ENCODE measurements around the gene SNX14.

SNX14 gene

GRCh38 chr6:85472744-85473143, 120.9 kb downstream of the SNX14 start:
- Histone ChIP-seq H3K4me1 (ENCODE audit: insufficient read depth, low read length) (no peaks in the 10 kb centered on the region), H3K27ac (ENCODE audit: low read depth, low read length) (no peak overlapping the region), H3K4me3 (ENCODE audit: low read depth in 1 of 2, low read length in 2 of 2) (no peak overlapping the region), H3K9me3 (ENCODE audit: low read length) (no peaks in the 10 kb centered on the region), H3K36me3 (ENCODE audit: insufficient read depth, low read length) (no peaks in the 10 kb centered on the region), H3K27me3 (ENCODE audit: control insufficient read depth in 1 of 2, insufficient read depth in 2 of 2, low read length in 2 of 2) (no peaks in the 10 kb centered on the region), H3K9ac (ENCODE audit: low read length) (no peak overlapping the region)

- no peaks in the 10 kb centered on the region for H3K27me3 ChIP-seq (ENCODE audit: control insufficient read depth in 1 of 2, insufficient read depth in 2 of 2, low read length in 2 of 2)
- no peaks in the 10 kb centered on the region for H3K9me3 ChIP-seq (ENCODE audit: low read length)
Observed at GRCh38 chr6:85470023-85470410, 123.6 kb downstream of the SNX14 start.

GRCh38 chr6:85469276-85470022, 124.2 kb downstream of the SNX14 start:
- H3K4me1 ChIP-seq (ENCODE audit: insufficient read depth, low read length), result peaks cover 2% of the 10 kb centered on the region
- H3K36me3 ChIP-seq (ENCODE audit: insufficient read depth, low read length), result peaks cover 7% of the 10 kb centered on the region
- H3K9ac ChIP-seq (ENCODE audit: low read length), result no peak overlapping the region
- H3K27me3 ChIP-seq (ENCODE audit: control insufficient read depth in 1 of 2, insufficient read depth in 2 of 2, low read length in 2 of 2), result no peaks in the 10 kb centered on the region
- H3K9me3 ChIP-seq (ENCODE audit: low read length), result no peaks in the 10 kb centered on the region
- H3K27ac ChIP-seq (ENCODE audit: low read depth, low read length), result no peak overlapping the region
- no peak overlapping the region for H3K4me3 ChIP-seq (ENCODE audit: low read depth in 1 of 2, low read length in 2 of 2)

More at GRCh38 chr6:85470023-85470410, 123.6 kb downstream of the SNX14 start:
- H3K27ac ChIP-seq (ENCODE audit: low read depth, low read length), result no peak overlapping the region
- no peak overlapping the region for H3K4me3 ChIP-seq (ENCODE audit: low read depth in 1 of 2, low read length in 2 of 2)
- peaks cover 7% of the 10 kb centered on the region for H3K36me3 ChIP-seq (ENCODE audit: insufficient read depth, low read length)
- no peak overlapping the region for H3K9ac ChIP-seq (ENCODE audit: low read length)
- no peaks in the 10 kb centered on the region for H3K4me1 ChIP-seq (ENCODE audit: insufficient read depth, low read length)

GRCh38 chr6:85468326-85468725, 125.3 kb downstream of the SNX14 start:
- Histone ChIP-seq H3K4me3 (ENCODE audit: low read depth in 1 of 2, low read length in 2 of 2) (no peak overlapping the region), H3K27ac (ENCODE audit: low read depth, low read length) (no peak overlapping the region), H3K4me1 (ENCODE audit: insufficient read depth, low read length) (peaks cover 5% of the 10 kb centered on the region), H3K27me3 (ENCODE audit: control insufficient read depth in 1 of 2, insufficient read depth in 2 of 2, low read length in 2 of 2) (no peaks in the 10 kb centered on the region), H3K9ac (ENCODE audit: low read length) (no peak overlapping the region), H3K36me3 (ENCODE audit: insufficient read depth, low read length) (peaks cover 7% of the 10 kb centered on the region), H3K9me3 (ENCODE audit: low read length) (no peaks in the 10 kb centered on the region)

- peaks cover 25% of the 10 kb centered on the region for H3K4me1 ChIP-seq (ENCODE audit: insufficient read depth, low read length)
- no peaks in the 10 kb centered on the region for H3K9me3 ChIP-seq (ENCODE audit: low read length)
- H3K27me3 ChIP-seq (ENCODE audit: control insufficient read depth in 1 of 2, insufficient read depth in 2 of 2, low read length in 2 of 2), result no peaks in the 10 kb centered on the region
- H3K27ac ChIP-seq (ENCODE audit: low read depth, low read length), result no peak overlapping the region
- no peak overlapping the region for H3K4me3 ChIP-seq (ENCODE audit: low read depth in 1 of 2, low read length in 2 of 2)
- H3K36me3 ChIP-seq (ENCODE audit: insufficient read depth, low read length), result peaks cover 7% of the 10 kb centered on the region
- no peak overlapping the region for H3K9ac ChIP-seq (ENCODE audit: low read length)
Observed at GRCh38 chr6:85465762-85466161, 127.9 kb downstream of the SNX14 start.

GRCh38 chr6:85464722-85465150, 128.9 kb downstream of the SNX14 start:
- Histone ChIP-seq H3K9ac (ENCODE audit: low read length) (no peak overlapping the region), H3K9me3 (ENCODE audit: low read length) (no peaks in the 10 kb centered on the region), H3K4me1 (ENCODE audit: insufficient read depth, low read length) (peaks cover 34% of the 10 kb centered on the region), H3K27me3 (ENCODE audit: control insufficient read depth in 1 of 2, insufficient read depth in 2 of 2, low read length in 2 of 2) (no peaks in the 10 kb centered on the region), H3K27ac (ENCODE audit: low read depth, low read length) (no peak overlapping the region), H3K36me3 (ENCODE audit: insufficient read depth, low read length) (peaks cover 7% of the 10 kb centered on the region), H3K4me3 (ENCODE audit: low read depth in 1 of 2, low read length in 2 of 2) (no peak overlapping the region)

GRCh38 chr6:85464260-85464644, 129.4 kb downstream of the SNX14 start:
- peaks cover 38% of the 10 kb centered on the region for H3K4me1 ChIP-seq (ENCODE audit: insufficient read depth, low read length)

GRCh38 chr6:85463621-85464259, 129.9 kb downstream of the SNX14 start:
- Histone ChIP-seq H3K27ac (ENCODE audit: low read depth, low read length) (no peak overlapping the region), H3K4me1 (ENCODE audit: insufficient read depth, low read length) (peaks cover 44% of the 10 kb centered on the region), H3K9me3 (ENCODE audit: low read length) (no peaks in the 10 kb centered on the region), H3K27me3 (ENCODE audit: control insufficient read depth in 1 of 2, insufficient read depth in 2 of 2, low read length in 2 of 2) (no peaks in the 10 kb centered on the region), H3K4me3 (ENCODE audit: low read depth in 1 of 2, low read length in 2 of 2) (no peak overlapping the region), H3K36me3 (ENCODE audit: insufficient read depth, low read length) (peaks cover 7% of the 10 kb centered on the region), H3K9ac (ENCODE audit: low read length) (no peak overlapping the region)

More at GRCh38 chr6:85464260-85464644, 129.4 kb downstream of the SNX14 start:
- Histone ChIP-seq H3K27ac (ENCODE audit: low read depth, low read length) (no peak overlapping the region), H3K9ac (ENCODE audit: low read length) (no peak overlapping the region), H3K27me3 (ENCODE audit: control insufficient read depth in 1 of 2, insufficient read depth in 2 of 2, low read length in 2 of 2) (no peaks in the 10 kb centered on the region), H3K4me3 (ENCODE audit: low read depth in 1 of 2, low read length in 2 of 2) (no peak overlapping the region), H3K9me3 (ENCODE audit: low read length) (no peaks in the 10 kb centered on the region), H3K36me3 (ENCODE audit: insufficient read depth, low read length) (peaks cover 7% of the 10 kb centered on the region)

GRCh38 chr6:85462673-85463072, 131.0 kb downstream of the SNX14 start:
- peaks cover 54% of the 10 kb centered on the region for H3K4me1 ChIP-seq (ENCODE audit: insufficient read depth, low read length)
- H3K27ac ChIP-seq (ENCODE audit: low read depth, low read length), result no peak overlapping the region
- no peak overlapping the region for H3K4me3 ChIP-seq (ENCODE audit: low read depth in 1 of 2, low read length in 2 of 2)
- no peak overlapping the region for H3K9ac ChIP-seq (ENCODE audit: low read length)
- no peaks in the 10 kb centered on the region for H3K27me3 ChIP-seq (ENCODE audit: control insufficient read depth in 1 of 2, insufficient read depth in 2 of 2, low read length in 2 of 2)
- H3K9me3 ChIP-seq (ENCODE audit: low read length), result no peaks in the 10 kb centered on the region
- peaks cover 7% of the 10 kb centered on the region for H3K36me3 ChIP-seq (ENCODE audit: insufficient read depth, low read length)

GRCh38 chr6:85461798-85462170, 131.9 kb downstream of the SNX14 start:
- no peak overlapping the region for H3K27ac ChIP-seq (ENCODE audit: low read depth, low read length)
- no peaks in the 10 kb centered on the region for H3K27me3 ChIP-seq (ENCODE audit: control insufficient read depth in 1 of 2, insufficient read depth in 2 of 2, low read length in 2 of 2)
- no peaks in the 10 kb centered on the region for H3K36me3 ChIP-seq (ENCODE audit: insufficient read depth, low read length)
- no peak overlapping the region for H3K4me3 ChIP-seq (ENCODE audit: low read depth in 1 of 2, low read length in 2 of 2)
- no peak overlapping the region for H3K9ac ChIP-seq (ENCODE audit: low read length)
- H3K9me3 ChIP-seq (ENCODE audit: low read length), result no peaks in the 10 kb centered on the region
- H3K4me1 ChIP-seq (ENCODE audit: insufficient read depth, low read length), result peaks cover 56% of the 10 kb centered on the region

- H3K4me1 ChIP-seq (ENCODE audit: insufficient read depth, low read length), result peaks cover 56% of the 10 kb centered on the region
- H3K27me3 ChIP-seq (ENCODE audit: control insufficient read depth in 1 of 2, insufficient read depth in 2 of 2, low read length in 2 of 2), result no peaks in the 10 kb centered on the region
- H3K27ac ChIP-seq (ENCODE audit: low read depth, low read length), result no peak overlapping the region
- H3K9ac ChIP-seq (ENCODE audit: low read length), result no peak overlapping the region
- no peaks in the 10 kb centered on the region for H3K9me3 ChIP-seq (ENCODE audit: low read length)
- H3K4me3 ChIP-seq (ENCODE audit: low read depth in 1 of 2, low read length in 2 of 2), result no peak overlapping the region
- no peaks in the 10 kb centered on the region for H3K36me3 ChIP-seq (ENCODE audit: insufficient read depth, low read length)
Observed at GRCh38 chr6:85460921-85461797, 132.5 kb downstream of the SNX14 start.

Measured in muscle layer of colon (tissue), 2 donors.